Astrocyte (in vitro differentiated cells and primary cell): ENCODE data around the gene GBP2. TPM values are rescaled to one million over a fixed set of nuclear protein-coding genes. Genes with fewer than 3 reads are reported as not detected.

ENCODE experiments used
- DNase-seq: peaks from one replicate; pipeline ENCODE4 v3.0.0-alpha.2; 2010; ENCODE audit warnings: low read depth
- FAIRE-seq: peaks from 2 replicates; lab custom pipeline; 2011; peaks lifted over from hg19 to GRCh38; lab: Jason Lieb, UNC
- H2AFZ ChIP-seq: 2 replicates; pipeline ENCODE4 v1.6.0; 2012; ENCODE audit warnings: low read depth, low read length, inconsistent platforms
- H3K27ac ChIP-seq: 2 replicates; pipeline ENCODE4 v1.5.1; 2011; ENCODE audit warnings: low read depth, low read length, inconsistent platforms
- H3K27me3 ChIP-seq: 2 replicates; pipeline ENCODE4 v1.6.0; 2011; ENCODE audit warnings: low read length, inconsistent platforms; ENCODE audit not compliant: insufficient read depth
- H3K36me3 ChIP-seq: 2 replicates; pipeline ENCODE4 v1.5.1; 2011; ENCODE audit warnings: low read length, inconsistent platforms; ENCODE audit not compliant: insufficient read depth
- H3K4me1 ChIP-seq: 2 replicates; pipeline ENCODE4 v1.5.1; 2011; ENCODE audit warnings: low read length, inconsistent platforms; ENCODE audit not compliant: insufficient read depth
- H3K4me2 ChIP-seq: 2 replicates; pipeline ENCODE4 v1.6.0; 2012; ENCODE audit warnings: low read length, inconsistent platforms
- H3K4me3 ChIP-seq: 2 replicates; pipeline ENCODE4 v1.5.1; 2011; ENCODE audit warnings: low read depth, mild to moderate bottlenecking, low read length, inconsistent platforms; ENCODE audit not compliant: insufficient read depth
- H3K79me2 ChIP-seq: 2 replicates; pipeline ENCODE4 v1.6.0; 2012; ENCODE audit warnings: mild to moderate bottlenecking, low read length, inconsistent platforms; ENCODE audit not compliant: insufficient read depth
- H3K9ac ChIP-seq: 2 replicates; pipeline ENCODE4 v1.6.0; 2012; ENCODE audit warnings: mild to moderate bottlenecking, low read length, inconsistent platforms
- H3K9me3 ChIP-seq: 2 replicates; pipeline ENCODE4 v1.5.1; 2012; ENCODE audit warnings: low read depth, mild to moderate bottlenecking, low read length, inconsistent platforms; ENCODE audit not compliant: insufficient read depth
- H4K20me1 ChIP-seq: 2 replicates; pipeline ENCODE4 v1.6.0; 2012; ENCODE audit warnings: low read length, inconsistent platforms; ENCODE audit not compliant: insufficient read depth
- H3K27ac Mint-ChIP-seq: one replicate; pipeline ENCODE4 v1.8.0; 2021; ENCODE audit warnings: mild to moderate bottlenecking, mixed read lengths; ENCODE audit not compliant: unreplicated experiment
- H3K27me3 Mint-ChIP-seq: one replicate; pipeline ENCODE4 v1.8.0; 2021; ENCODE audit warnings: low read depth, mixed read lengths; ENCODE audit not compliant: unreplicated experiment
- H3K36me3 Mint-ChIP-seq: one replicate; pipeline ENCODE4 v1.8.0; 2021; ENCODE audit warnings: low read depth, mixed read lengths; ENCODE audit not compliant: unreplicated experiment
- H3K4me1 Mint-ChIP-seq: one replicate; pipeline ENCODE4 v1.8.0; 2021; ENCODE audit warnings: low read depth, mixed read lengths; ENCODE audit not compliant: unreplicated experiment
- H3K4me3 Mint-ChIP-seq: one replicate; pipeline ENCODE4 v1.8.0; 2021; ENCODE audit warnings: mild to moderate bottlenecking, moderate library complexity, mixed read lengths; ENCODE audit not compliant: unreplicated experiment
- H3K9me3 Mint-ChIP-seq: one replicate; pipeline ENCODE4 v1.8.0; 2021; ENCODE audit warnings: mild to moderate bottlenecking, mixed read lengths; ENCODE audit not compliant: unreplicated experiment
- CTCF ChIP-seq: IDR thresholded peaks from 2 replicates; pipeline ENCODE4 v1.5.1; 2011; ENCODE audit warnings: low read depth, mild to moderate bottlenecking, inconsistent platforms, low read length, moderate library complexity; ENCODE audit not compliant: insufficient read depth
- EZH2 ChIP-seq: IDR thresholded peaks from 2 replicates; pipeline ENCODE4 v1.6.1; 2012; ENCODE audit warnings: mild to moderate bottlenecking, low read length, inconsistent platforms; ENCODE audit not compliant: insufficient read depth
- total RNA-seq: library from RNA; stranded (reverse); gene quantifications from 2 replicates; pipeline ENCODE4 v1.2.1, GENCODE V29; 2021

The GBP2 gene
- total RNA-seq, 1 donor from 2014 or later = 4.6 TPM

GRCh38 chr1:89095737-89096136, 30.2 kb downstream of the GBP2 start:
- no peaks in the 10 kb centered on the region for H3K79me2 ChIP-seq
- H3K27me3 ChIP-seq = no peaks in the 10 kb centered on the region
- H3K27ac Mint-ChIP-seq = no peak overlapping the region
- no peaks in the 10 kb centered on the region for H3K4me1 ChIP-seq
- H3K27me3 Mint-ChIP-seq = no peaks in the 10 kb centered on the region
- H3K36me3 Mint-ChIP-seq = no peaks in the 10 kb centered on the region
- H3K4me2 ChIP-seq = no peak overlapping the region
- H2AFZ ChIP-seq = no peak overlapping the region
- no peak for DNase-seq
- H3K9me3 ChIP-seq = no peaks in the 10 kb centered on the region
- no peak for FAIRE-seq
- H4K20me1 ChIP-seq = no peaks in the 10 kb centered on the region
- no peaks in the 10 kb centered on the region for H3K36me3 ChIP-seq
- no peaks in the 10 kb centered on the region for H3K4me1 Mint-ChIP-seq
- H3K4me3 ChIP-seq = no peak overlapping the region
- no peak overlapping the region for H3K9ac ChIP-seq
- no peak overlapping the region for H3K27ac ChIP-seq
- H3K9me3 Mint-ChIP-seq = peaks cover 2% of the 10 kb centered on the region
- no peak overlapping the region for H3K4me3 Mint-ChIP-seq
- TF ChIP-seq CTCF (no peak), EZH2 (no peak)

- Histone ChIP-seq H3K9me3 (no peaks in the 10 kb centered on the region), H3K27me3 (no peaks in the 10 kb centered on the region), H3K27ac (no peak overlapping the region), H3K4me3 (no peak overlapping the region), H3K9ac (no peak overlapping the region), H3K4me2 (no peak overlapping the region), H3K4me1 (no peaks in the 10 kb centered on the region), H4K20me1 (no peaks in the 10 kb centered on the region), H2AFZ (no peak overlapping the region), H3K36me3 (no peaks in the 10 kb centered on the region), H3K79me2 (no peaks in the 10 kb centered on the region)
- H3K4me1 Mint-ChIP-seq = no peaks in the 10 kb centered on the region
- H3K36me3 Mint-ChIP-seq = no peaks in the 10 kb centered on the region
- DNase-seq (no peak), FAIRE-seq (no peak)
- no peaks in the 10 kb centered on the region for H3K9me3 Mint-ChIP-seq
- H3K27me3 Mint-ChIP-seq = no peaks in the 10 kb centered on the region
- no peak overlapping the region for H3K27ac Mint-ChIP-seq
- no peak for TF ChIP-seq CTCF
- no peak for TF ChIP-seq EZH2
- H3K4me3 Mint-ChIP-seq = no peak overlapping the region
These were observed 36.0 kb downstream of the GBP2 start for GRCh38 chr1:89089962-89090361.

- H3K27me3 ChIP-seq = no peaks in the 10 kb centered on the region
- H3K9me3 Mint-ChIP-seq = no peaks in the 10 kb centered on the region
- H3K9me3 ChIP-seq = no peaks in the 10 kb centered on the region
- H3K4me3 ChIP-seq = no peak overlapping the region
- H3K79me2 ChIP-seq = no peaks in the 10 kb centered on the region
- no peak overlapping the region for H3K27ac ChIP-seq
- H4K20me1 ChIP-seq = no peaks in the 10 kb centered on the region
- H3K4me1 Mint-ChIP-seq = no peaks in the 10 kb centered on the region
- no peaks in the 10 kb centered on the region for H3K36me3 Mint-ChIP-seq
- no peak overlapping the region for H3K4me2 ChIP-seq
- H3K27ac Mint-ChIP-seq = no peak overlapping the region
- no peak overlapping the region for H3K9ac ChIP-seq
- no peak for TF ChIP-seq CTCF
- TF ChIP-seq EZH2 = no peak
- no peaks in the 10 kb centered on the region for H3K4me1 ChIP-seq
- FAIRE-seq (no peak), DNase-seq (no peak)
- no peaks in the 10 kb centered on the region for H3K36me3 ChIP-seq
- no peak overlapping the region for H2AFZ ChIP-seq
- no peaks in the 10 kb centered on the region for H3K27me3 Mint-ChIP-seq
- H3K4me3 Mint-ChIP-seq = no peak overlapping the region
These were observed 37.3 kb downstream of the GBP2 start for GRCh38 chr1:89088572-89088971.
